Measurements from ENCODE around the gene ADK. TPM values are rescaled to one million over a fixed set of nuclear protein-coding genes. Genes with fewer than 3 reads are reported as not detected.

The ADK gene
- total RNA-seq, 1 experiment from 2014 or later: 159 TPM

- intact Hi-C loops (cut with micrococcal nuclease; ENCODE audit: unreplicated experiment): no loop called here
- Histone ChIP-seq H3K36me3 (ENCODE audit: low read depth) (no peaks in the 10 kb centered on the region), H3K4me2 (no peak overlapping the region), H3K9me2 (ENCODE audit: insufficient read depth) (no peaks in the 10 kb centered on the region), H3K4me3 (no peak overlapping the region), H4K20me1 (ENCODE audit: insufficient read depth) (no peaks in the 10 kb centered on the region), H3K4me1 (replicated peaks; ENCODE audit: insufficient read depth) (no peaks in the 10 kb centered on the region), H3F3A (ENCODE audit: insufficient read depth, low read depth) (no peaks in the 10 kb centered on the region; the same call in 1 of the 2 replicates), H2AFZ (no peak overlapping the region), H3K27me3 (ENCODE audit: insufficient read depth, low read depth) (no peaks in the 10 kb centered on the region), H3K9me3 (ENCODE audit: insufficient read depth, low read depth) (no peaks in the 10 kb centered on the region), H3K79me2 (ENCODE audit: low read depth) (no peaks in the 10 kb centered on the region), H3K27ac (no peak overlapping the region)
- ChIA-PET POLR2A (ENCODE audit: unreplicated experiment) (no interaction called here), CTCF (interaction anchor here (0.6 to 0.7 kb wide), 2 partner anchors 36 to 246 kb away, joined by 5 to 6 read pairs; no protein-coding TSS in a partner anchor)
- DNase-seq: no peak
- no peak for TF ChIP-seq EZH2 (IDR thresholded peaks at IDR 0.05; ENCODE audit: low read depth)
- TF ChIP-seq CTCF (conservative IDR thresholded peaks at IDR 0.05): no peak
- no TSS peak for BruUV-seq (replicated peaks)
Measured at GRCh38 chr10:74738052-74738451, 587.0 kb downstream of the ADK start.

GRCh38 chr10:74738542-74738941 lies 587.5 kb downstream of the ADK start:
- ChIA-PET POLR2A (ENCODE audit: unreplicated experiment) (no interaction called here), CTCF (interaction anchor here (0.6 kb wide), 1 partner anchor 36 kb away, joined by 5 read pairs; no protein-coding TSS in a partner anchor)
- H4K20me1 ChIP-seq (ENCODE audit: insufficient read depth): no peaks in the 10 kb centered on the region
- BruUV-seq (replicated peaks): no TSS peak
- H2AFZ ChIP-seq: no peak overlapping the region
- no peak overlapping the region for H3K4me3 ChIP-seq
- no peak for TF ChIP-seq CTCF (conservative IDR thresholded peaks at IDR 0.05)
- no peak for TF ChIP-seq EZH2 (IDR thresholded peaks at IDR 0.05; ENCODE audit: low read depth)
- no peak for DNase-seq
- no peaks in the 10 kb centered on the region for H3K9me2 ChIP-seq (ENCODE audit: insufficient read depth)
- H3F3A ChIP-seq (ENCODE audit: insufficient read depth, low read depth): no peaks in the 10 kb centered on the region; the same call in 1 of the 2 replicates
- no peaks in the 10 kb centered on the region for H3K79me2 ChIP-seq (ENCODE audit: low read depth)
- H3K36me3 ChIP-seq (ENCODE audit: low read depth): no peaks in the 10 kb centered on the region
- H3K4me2 ChIP-seq: no peak overlapping the region
- intact Hi-C loops (cut with micrococcal nuclease; ENCODE audit: unreplicated experiment): no loop called here
- H3K4me1 ChIP-seq (replicated peaks; ENCODE audit: insufficient read depth): no peaks in the 10 kb centered on the region
- no peaks in the 10 kb centered on the region for H3K9me3 ChIP-seq (ENCODE audit: insufficient read depth, low read depth)
- no peak overlapping the region for H3K27ac ChIP-seq
- no peaks in the 10 kb centered on the region for H3K27me3 ChIP-seq (ENCODE audit: insufficient read depth, low read depth)

- ChIA-PET CTCF (no interaction called here), POLR2A (ENCODE audit: unreplicated experiment) (no interaction called here)
- no peaks in the 10 kb centered on the region for H3K9me2 ChIP-seq (ENCODE audit: insufficient read depth)
- H2AFZ ChIP-seq: no peak overlapping the region
- H3K9me3 ChIP-seq (ENCODE audit: insufficient read depth, low read depth): no peaks in the 10 kb centered on the region
- BruUV-seq (replicated peaks): no TSS peak
- no peaks in the 10 kb centered on the region; the same call in 1 of the 2 replicates for H3F3A ChIP-seq (ENCODE audit: insufficient read depth, low read depth)
- H3K4me3 ChIP-seq: no peak overlapping the region
- intact Hi-C loops (cut with micrococcal nuclease; ENCODE audit: unreplicated experiment): no loop called here
- H3K4me1 ChIP-seq (replicated peaks; ENCODE audit: insufficient read depth): no peaks in the 10 kb centered on the region
- no peak overlapping the region for H3K27ac ChIP-seq
- H3K79me2 ChIP-seq (ENCODE audit: low read depth): no peaks in the 10 kb centered on the region
- H3K27me3 ChIP-seq (ENCODE audit: insufficient read depth, low read depth): no peaks in the 10 kb centered on the region
- no peaks in the 10 kb centered on the region for H4K20me1 ChIP-seq (ENCODE audit: insufficient read depth)
- no peaks in the 10 kb centered on the region for H3K36me3 ChIP-seq (ENCODE audit: low read depth)
- TF ChIP-seq EZH2 (IDR thresholded peaks at IDR 0.05; ENCODE audit: low read depth) (no peak), CTCF (conservative IDR thresholded peaks at IDR 0.05) (no peak)
- H3K4me2 ChIP-seq: no peak overlapping the region
- no peak for DNase-seq
Measured at GRCh38 chr10:74738985-74739567, 588.1 kb downstream of the ADK start.
